Measurements from ENCODE around the gene DPYD.

Gene DPYD

DNA sequence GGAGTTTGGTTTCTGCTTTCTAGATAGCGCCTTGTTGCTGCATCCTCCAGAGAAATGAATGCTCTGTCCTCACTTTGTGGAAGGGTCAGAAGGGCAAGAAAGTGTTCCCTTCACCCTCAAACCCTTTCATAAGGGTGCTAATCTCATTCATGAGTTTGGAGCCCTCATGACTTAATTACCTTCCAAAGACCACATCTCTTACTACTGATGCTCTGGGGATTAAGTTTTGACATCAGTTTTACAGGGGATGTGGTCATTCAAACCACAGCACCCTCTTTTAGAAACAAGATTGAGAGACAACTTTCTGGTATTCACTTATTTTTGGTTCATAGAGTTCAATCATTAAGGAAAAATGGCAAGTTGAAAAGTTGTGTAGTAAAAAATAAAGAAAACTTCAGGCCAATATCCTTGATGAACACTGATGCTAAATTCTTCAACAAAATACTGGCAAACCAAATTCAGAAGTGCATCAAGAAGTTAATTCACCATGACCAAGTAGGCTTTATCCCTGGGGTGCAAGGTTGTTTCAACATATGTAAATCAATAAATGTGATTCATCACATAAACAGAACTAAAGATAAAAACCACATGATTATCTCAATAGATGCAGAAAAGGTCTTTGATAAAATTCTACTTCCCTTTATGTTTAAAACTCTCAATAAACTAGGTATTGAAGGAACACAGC lies 757.1 kb downstream of the DPYD start:
- TF ChIP-seq, protein P1, sequence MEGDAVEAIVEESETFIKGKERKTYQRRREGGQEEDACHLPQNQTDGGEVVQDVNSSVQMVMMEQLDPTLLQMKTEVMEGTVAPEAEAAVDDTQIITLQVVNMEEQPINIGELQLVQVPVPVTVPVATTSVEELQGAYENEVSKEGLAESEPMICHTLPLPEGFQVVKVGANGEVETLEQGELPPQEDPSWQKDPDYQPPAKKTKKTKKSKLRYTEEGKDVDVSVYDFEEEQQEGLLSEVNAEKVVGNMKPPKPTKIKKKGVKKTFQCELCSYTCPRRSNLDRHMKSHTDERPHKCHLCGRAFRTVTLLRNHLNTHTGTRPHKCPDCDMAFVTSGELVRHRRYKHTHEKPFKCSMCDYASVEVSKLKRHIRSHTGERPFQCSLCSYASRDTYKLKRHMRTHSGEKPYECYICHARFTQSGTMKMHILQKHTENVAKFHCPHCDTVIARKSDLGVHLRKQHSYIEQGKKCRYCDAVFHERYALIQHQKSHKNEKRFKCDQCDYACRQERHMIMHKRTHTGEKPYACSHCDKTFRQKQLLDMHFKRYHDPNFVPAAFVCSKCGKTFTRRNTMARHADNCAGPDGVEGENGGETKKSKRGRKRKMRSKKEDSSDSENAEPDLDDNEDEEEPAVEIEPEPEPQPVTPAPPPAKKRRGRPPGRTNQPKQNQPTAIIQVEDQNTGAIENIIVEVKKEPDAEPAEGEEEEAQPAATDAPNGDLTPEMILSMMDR (IDR thresholded peaks at IDR 0.05; ENCODE audit: borderline replicate concordance, insufficient read depth, low read depth, low read length) = no peak
- H3K4me3 ChIP-seq (ENCODE audit: low read depth, low read length) = no peak overlapping the region

DNA sequence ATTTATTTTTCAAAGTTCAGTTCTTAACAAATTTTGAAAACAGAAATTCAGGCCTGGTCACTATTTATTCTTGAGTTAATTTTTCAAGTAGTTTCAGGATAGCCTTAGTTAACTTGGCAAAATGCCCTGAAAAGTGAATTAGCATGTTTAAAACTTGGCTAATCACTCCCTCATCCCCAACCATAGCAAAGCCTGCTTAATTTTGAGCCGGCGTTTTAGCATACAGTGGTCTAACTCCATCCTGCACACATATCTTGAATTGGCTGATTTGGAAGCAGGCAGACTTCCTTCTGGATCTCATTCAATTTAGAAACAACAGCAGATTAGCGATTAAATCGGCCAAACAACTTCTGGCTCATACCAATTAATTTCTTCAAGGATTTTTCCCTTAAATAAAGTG lies 760.0 kb downstream of the DPYD start:
- TF ChIP-seq, protein P1 (IDR thresholded peaks at IDR 0.05; ENCODE audit: borderline replicate concordance, insufficient read depth, low read depth, low read length) = no peak
- no peak overlapping the region for H3K4me3 ChIP-seq (ENCODE audit: low read depth, low read length)

DNA sequence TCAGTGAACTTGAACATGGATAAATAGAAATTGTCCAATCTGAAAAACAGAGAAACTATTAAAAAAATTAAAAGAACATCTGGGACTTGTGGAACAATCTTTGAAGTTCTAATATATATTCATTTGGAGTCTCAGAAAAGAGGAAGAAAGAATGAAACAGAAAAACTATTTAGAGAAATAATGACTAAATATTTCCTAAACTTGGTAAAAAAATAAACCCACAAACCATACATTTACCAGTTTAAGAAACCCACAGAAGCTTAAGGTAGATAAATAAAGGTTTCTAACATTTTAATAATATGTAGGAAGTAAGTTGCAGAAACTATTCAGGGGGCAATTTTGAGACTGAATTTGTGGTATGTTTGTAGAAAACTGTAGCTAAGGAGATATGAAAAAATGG lies 761.5 kb downstream of the DPYD start:
- H3K4me3 ChIP-seq (ENCODE audit: low read depth, low read length) = no peak overlapping the region
- TF ChIP-seq, protein P1 (IDR thresholded peaks at IDR 0.05; ENCODE audit: borderline replicate concordance, insufficient read depth, low read depth, low read length) = no peak

DNA sequence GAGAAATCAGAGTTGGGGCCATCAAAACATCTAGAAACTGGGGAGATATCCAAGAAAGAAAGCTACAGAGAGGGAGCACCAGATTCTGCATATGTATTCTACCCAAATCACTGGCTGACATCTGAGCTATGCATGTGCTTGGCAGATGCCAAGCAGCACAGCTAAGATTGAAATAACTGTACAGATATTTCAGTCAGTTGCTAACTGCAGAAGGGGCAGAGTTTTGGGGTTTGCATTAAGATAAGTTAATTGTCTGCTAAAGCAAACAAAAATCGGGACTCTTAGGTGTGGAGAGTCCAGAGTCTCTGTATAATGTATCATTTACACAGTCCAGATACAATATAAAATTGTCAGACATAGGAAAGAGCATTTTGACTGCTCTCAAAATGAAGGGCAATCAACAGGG lies 762.1 kb downstream of the DPYD start:
- TF ChIP-seq, protein P1 (IDR thresholded peaks at IDR 0.05; ENCODE audit: borderline replicate concordance, insufficient read depth, low read depth, low read length) = no peak
- H3K4me3 ChIP-seq (ENCODE audit: low read depth, low read length) = no peak overlapping the region

DNA sequence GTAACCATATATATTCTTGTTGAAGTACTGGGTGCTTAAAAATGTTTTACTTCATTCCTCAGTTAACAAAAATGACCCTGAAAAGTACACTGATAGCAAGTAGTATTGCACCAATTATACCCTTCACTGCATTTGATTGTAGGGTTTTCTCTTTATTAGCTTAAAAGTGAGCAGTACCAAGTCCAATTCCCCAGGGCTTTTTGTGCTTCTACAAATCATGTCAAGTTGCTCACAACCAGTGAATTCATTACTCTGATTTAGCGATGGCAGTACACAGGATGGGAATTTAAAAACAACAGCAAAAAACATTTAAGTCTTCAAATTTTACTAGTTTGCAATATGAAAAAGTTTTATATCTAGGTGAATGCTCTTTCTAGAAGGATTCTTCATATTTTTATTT lies 762.8 kb downstream of the DPYD start:
- H3K4me3 ChIP-seq (ENCODE audit: low read depth, low read length) = no peak overlapping the region
- TF ChIP-seq, protein P1 (IDR thresholded peaks at IDR 0.05; ENCODE audit: borderline replicate concordance, insufficient read depth, low read depth, low read length) = no peak

DNA sequence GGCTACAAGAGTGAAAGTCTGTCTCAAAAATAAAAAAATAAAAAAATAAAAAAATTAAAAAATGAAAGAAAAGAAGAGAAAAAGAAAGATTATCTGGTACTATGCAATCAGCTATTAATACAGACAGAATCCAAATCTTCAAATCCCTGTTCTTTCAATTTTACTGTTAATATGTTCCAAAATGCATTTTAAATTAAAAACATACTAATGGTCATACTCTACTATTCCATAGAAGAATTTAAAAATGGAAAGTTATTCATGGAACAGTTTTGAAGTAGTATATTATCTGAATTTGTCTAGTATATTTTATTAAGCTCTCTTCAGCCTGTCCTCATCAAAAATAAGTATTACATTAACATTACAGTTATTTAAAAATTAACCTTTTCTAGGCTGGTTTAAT lies 769.2 kb downstream of the DPYD start:
- H3K4me3 ChIP-seq (ENCODE audit: low read depth, low read length) = no peak overlapping the region
- TF ChIP-seq, protein P1 (IDR thresholded peaks at IDR 0.05; ENCODE audit: borderline replicate concordance, insufficient read depth, low read depth, low read length) = no peak

DNA sequence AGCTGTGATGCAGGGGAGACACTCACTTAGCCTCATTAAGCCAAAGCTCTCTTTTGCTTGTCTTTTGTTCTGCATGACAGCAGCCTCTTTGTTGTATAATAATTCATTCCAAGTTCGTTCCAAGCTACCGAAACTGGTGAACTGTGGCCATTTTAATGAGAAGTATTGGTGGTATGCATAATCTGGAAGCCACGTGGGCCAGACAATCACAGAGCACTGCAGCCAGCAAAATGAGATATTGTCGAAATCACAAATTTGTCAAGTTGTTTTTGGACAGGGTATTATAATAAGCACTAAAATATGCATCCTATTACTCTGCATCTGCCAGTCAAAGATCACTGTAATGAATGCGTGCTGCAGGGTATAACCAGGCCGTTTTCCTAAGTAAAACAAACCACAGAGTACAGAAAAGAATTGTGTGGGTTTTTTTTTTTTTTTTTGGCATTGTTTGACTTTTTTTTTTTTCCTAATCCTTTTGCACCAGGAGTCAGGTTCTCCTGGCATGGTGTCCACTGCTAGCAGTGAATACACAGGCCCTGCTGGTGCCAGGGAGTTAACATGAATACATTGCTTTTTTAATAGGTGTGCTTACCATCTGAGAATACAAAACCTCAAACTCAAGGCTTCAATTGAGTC lies 775.4 kb downstream of the DPYD start:
- no peak overlapping the region for H3K4me3 ChIP-seq (ENCODE audit: low read depth, low read length)
- TF ChIP-seq, protein P1 (IDR thresholded peaks at IDR 0.05; ENCODE audit: borderline replicate concordance, insufficient read depth, low read depth, low read length) = no peak
